Transverse colon (tissue), 3 donors: ENCODE measurements around the gene IDNK.

ENCODE experiments used
- CTCF ChIP-seq, 5 experiments: fragments of 200-600 bp in 3 of 5; fragments of 450-650 bp in 2 of 5; sonication (generic) in 3 of 5; IDR thresholded peaks; 1 replicate in 2 of 5; 2 replicates in 3 of 5; pipeline ENCODE4 v1.5.1; 2016 to 2017; ENCODE audit warnings: antibody characterized with exemption in 5 of 5, inconsistent platforms in 3 of 5, mild to moderate bottlenecking in 2 of 5, moderate library complexity in 1 of 5
- EP300 ChIP-seq: sonication (generic); formaldehyde crosslinking; IDR thresholded peaks from one replicate; pipeline ENCODE4 v1.6.1; 2017; ENCODE audit warnings: antibody characterized with exemption, low read depth
- POLR2A ChIP-seq: fragments of 450-650 bp; IDR thresholded peaks from one replicate; pipeline ENCODE4 v1.6.1; 2016; ENCODE audit warnings: antibody characterized with exemption, mild to moderate bottlenecking, moderate library complexity

- TF ChIP-seq POLR2A = no peak
- no peak for TF ChIP-seq CTCF (IDR thresholded peaks at IDR 0.05)
- no peak for TF ChIP-seq EP300
Observed at GRCh38 chr9:83691492-83691891, 68.5 kb downstream of the IDNK start.
